ENCODE data around the gene ITGA11. TPM values are rescaled to one million over a fixed set of nuclear protein-coding genes. Genes with fewer than 3 reads are reported as not detected.

ITGA11 gene
- total RNA-seq, 1 experiment from 2014 or later, result not detected

GRCh38 chr15:68415501-68416157, 16.3 kb downstream of the ITGA11 start:
- in situ Hi-C loops (cut with HindIII; ENCODE audit: low pct_unique_long_range_greater_than_20kb, low sequenced_read_pairs), result no loop called here

GRCh38 chr15:68415061-68415460, 16.9 kb downstream of the ITGA11 start:
- in situ Hi-C loops (cut with HindIII; ENCODE audit: low pct_unique_long_range_greater_than_20kb, low sequenced_read_pairs), result no loop called here
- no peak for DNase-seq (ENCODE audit: low read depth)

More at GRCh38 chr15:68415501-68416157, 16.3 kb downstream of the ITGA11 start:
- no peak for DNase-seq (ENCODE audit: low read depth)

GRCh38 chr15:68414591-68414990, 17.4 kb downstream of the ITGA11 start:
- in situ Hi-C loops (cut with HindIII; ENCODE audit: low pct_unique_long_range_greater_than_20kb, low sequenced_read_pairs), result no loop called here
- DNase-seq (ENCODE audit: low read depth), result no peak

GRCh38 chr15:68414206-68414555, 17.8 kb downstream of the ITGA11 start:
- in situ Hi-C loops (cut with HindIII; ENCODE audit: low pct_unique_long_range_greater_than_20kb, low sequenced_read_pairs), result no loop called here
- no peak for DNase-seq (ENCODE audit: low read depth)

GRCh38 chr15:68413363-68414205, 18.4 kb downstream of the ITGA11 start:
- in situ Hi-C loops (cut with HindIII; ENCODE audit: low pct_unique_long_range_greater_than_20kb, low sequenced_read_pairs), result no loop called here
- no peak for DNase-seq (ENCODE audit: low read depth)

- in situ Hi-C loops (cut with HindIII; ENCODE audit: low pct_unique_long_range_greater_than_20kb, low sequenced_read_pairs), result no loop called here
- no peak for DNase-seq (ENCODE audit: low read depth)
These were observed 19.7 kb downstream of the ITGA11 start for GRCh38 chr15:68412218-68412617.

- no peak for DNase-seq (ENCODE audit: low read depth)
- in situ Hi-C loops (cut with HindIII; ENCODE audit: low pct_unique_long_range_greater_than_20kb, low sequenced_read_pairs), result no loop called here
These were observed 20.2 kb downstream of the ITGA11 start for GRCh38 chr15:68411735-68412134.

GRCh38 chr15:68411343-68411675, 20.7 kb downstream of the ITGA11 start:
- in situ Hi-C loops (cut with HindIII; ENCODE audit: low pct_unique_long_range_greater_than_20kb, low sequenced_read_pairs), result no loop called here

GRCh38 chr15:68410466-68411342, 21.3 kb downstream of the ITGA11 start:
- in situ Hi-C loops (cut with HindIII; ENCODE audit: low pct_unique_long_range_greater_than_20kb, low sequenced_read_pairs), result no loop called here
- no peak for DNase-seq (ENCODE audit: low read depth)

More at GRCh38 chr15:68411343-68411675, 20.7 kb downstream of the ITGA11 start:
- no peak for DNase-seq (ENCODE audit: low read depth)

GRCh38 chr15:68409736-68410370, 22.1 kb downstream of the ITGA11 start:
- in situ Hi-C loops (cut with HindIII; ENCODE audit: low pct_unique_long_range_greater_than_20kb, low sequenced_read_pairs), result no loop called here
- DNase-seq (ENCODE audit: low read depth), result no peak

GRCh38 chr15:68408971-68409370, 23.0 kb downstream of the ITGA11 start:
- DNase-seq (ENCODE audit: low read depth), result no peak
- in situ Hi-C loops (cut with HindIII; ENCODE audit: low pct_unique_long_range_greater_than_20kb, low sequenced_read_pairs), result no loop called here

GRCh38 chr15:68407886-68408881, 23.8 kb downstream of the ITGA11 start:
- in situ Hi-C loops (cut with HindIII; ENCODE audit: low pct_unique_long_range_greater_than_20kb, low sequenced_read_pairs), result no loop called here
- no peak for DNase-seq (ENCODE audit: low read depth)

GRCh38 chr15:68407141-68407885, 24.6 kb downstream of the ITGA11 start:
- no peak for DNase-seq (ENCODE audit: low read depth)
- in situ Hi-C loops (cut with HindIII; ENCODE audit: low pct_unique_long_range_greater_than_20kb, low sequenced_read_pairs), result no loop called here

- no peak for DNase-seq (ENCODE audit: low read depth)
- in situ Hi-C loops (cut with HindIII; ENCODE audit: low pct_unique_long_range_greater_than_20kb, low sequenced_read_pairs), result no loop called here
These were observed 26.3 kb downstream of the ITGA11 start for GRCh38 chr15:68405378-68406250.

GRCh38 chr15:68404056-68404798, 27.7 kb downstream of the ITGA11 start:
- in situ Hi-C loops (cut with HindIII; ENCODE audit: low pct_unique_long_range_greater_than_20kb, low sequenced_read_pairs), result no loop called here
- no peak for DNase-seq (ENCODE audit: low read depth)

All from Caki2 (cell line).